Suprapubic skin (tissue), 4 donors: ENCODE data around the gene ANKRD11. TPM values are rescaled to one million over a fixed set of nuclear protein-coding genes. Genes with fewer than 3 reads are reported as not detected.

Experiments used
- DNase-seq, 2 donors: peaks; one replicate each; pipeline ENCODE4 v3.0.0-alpha.2; 2019; ENCODE audit warnings: low spot score in 2 of 2
- H3K27ac ChIP-seq: fragments of 200-600 bp; sonication (generic); one replicate; pipeline ENCODE4 v1.5.1; 2019
- H3K27me3 ChIP-seq: fragments of 200-600 bp; sonication (generic); one replicate; pipeline ENCODE4 v1.5.1; 2019
- H3K36me3 ChIP-seq: fragments of 200-600 bp; sonication (generic); one replicate; pipeline ENCODE4 v1.5.1; 2019
- H3K4me1 ChIP-seq: fragments of 200-600 bp; sonication (generic); one replicate; pipeline ENCODE4 v1.5.1; 2019
- H3K4me3 ChIP-seq: fragments of 200-600 bp; sonication (generic); one replicate; pipeline ENCODE4 v1.5.1; 2019; ENCODE audit warnings: mild to moderate bottlenecking
- H3K9me3 ChIP-seq: fragments of 200-600 bp; sonication (generic); one replicate; pipeline ENCODE4 v1.5.1; 2019
- CTCF ChIP-seq, 2 donors: fragments of 200-600 bp in 1 of 2; fragments of 450-650 bp in 1 of 2; sonication (generic) in 1 of 2; IDR thresholded peaks; one replicate each; pipeline ENCODE4 v1.5.1; 2016 to 2019; ENCODE audit warnings: antibody characterized with exemption in 2 of 2, mild to moderate bottlenecking in 1 of 2, moderate library complexity in 1 of 2
- EP300 ChIP-seq: sonication (generic); formaldehyde crosslinking; IDR thresholded peaks from one replicate; pipeline ENCODE4 v1.6.1; 2017; ENCODE audit warnings: antibody characterized with exemption
- POLR2A ChIP-seq, 2 donors: fragments of 450-650 bp; IDR thresholded peaks; one replicate each; pipeline ENCODE4 v1.6.1; 2017; ENCODE audit warnings: antibody characterized with exemption in 2 of 2, mild to moderate bottlenecking in 2 of 2, moderate library complexity in 2 of 2
- POLR2AphosphoS5 ChIP-seq, 3 donors: sonication (generic); formaldehyde crosslinking; IDR thresholded peaks; one replicate each; pipeline ENCODE4 v1.6.1; 2017; ENCODE audit warnings: antibody characterized with exemption in 3 of 3
- WGBS: methylation state at CpG from one replicate; pipeline ENCODE4 v1.1.5; 2018; 5-methylcytosine and 5-hydroxymethylcytosine counted together
- total RNA-seq, 4 donors: library from RNA; depleted of rRNA; stranded (reverse); fragments of >200 nt; gene quantifications; one replicate each; pipeline ENCODE4 v1.1.0, GENCODE V29; 2016

Gene ANKRD11
- total RNA-seq, 4 donors from 2014 or later: 85.4 to 212 (median 127) TPM

GRCh38 chr16:89478576-89479221 lies 11.7 kb downstream of the ANKRD11 start:
- Histone ChIP-seq H3K4me1 (peaks cover 87% of the 10 kb centered on the region), H3K4me3 (no peak overlapping the region), H3K9me3 (no peaks in the 10 kb centered on the region), H3K36me3 (no peaks in the 10 kb centered on the region), H3K27me3 (no peaks in the 10 kb centered on the region), H3K27ac (no peak overlapping the region)
- DNase-seq: no peak
- WGBS: 69% methylated on average over 14 of the region's 14 CpGs
- TF ChIP-seq POLR2AphosphoS5 (IDR thresholded peaks at IDR 0.05) (no peak), CTCF (IDR thresholded peaks at IDR 0.05) (no peak), POLR2A (IDR thresholded peaks at IDR 0.05) (no peak), EP300 (no peak)

GRCh38 chr16:89476811-89477261 lies 13.5 kb downstream of the ANKRD11 start:
- Histone ChIP-seq H3K4me1 (peaks cover 87% of the 10 kb centered on the region), H3K9me3 (no peaks in the 10 kb centered on the region), H3K27ac (peak overlapping the region; percentile 71), H3K27me3 (no peaks in the 10 kb centered on the region), H3K4me3 (no peak overlapping the region), H3K36me3 (no peaks in the 10 kb centered on the region)
- no peak for TF ChIP-seq CTCF (IDR thresholded peaks at IDR 0.05)
- no peak for TF ChIP-seq EP300
- no peak for TF ChIP-seq POLR2A (IDR thresholded peaks at IDR 0.05)
- WGBS: 35% methylated on average over 10 of the region's 10 CpGs
- no peak for DNase-seq

- DNase-seq: no peak
- Histone ChIP-seq H3K4me3 (no peak overlapping the region), H3K36me3 (no peaks in the 10 kb centered on the region), H3K27ac (peak overlapping the region; percentile 71), H3K27me3 (no peaks in the 10 kb centered on the region), H3K4me1 (peaks cover 84% of the 10 kb centered on the region), H3K9me3 (no peaks in the 10 kb centered on the region)
- TF ChIP-seq POLR2AphosphoS5 (IDR thresholded peaks at IDR 0.05) (peak in 2 of 3 donors; percentile 18 to 54), POLR2A (IDR thresholded peaks at IDR 0.05) (no peak)
- 52% methylated on average over 5 of the region's 5 CpGs for WGBS
Measured at GRCh38 chr16:89476379-89476778, 14.0 kb downstream of the ANKRD11 start.

- H3K4me1 ChIP-seq: peaks cover 91% of the 10 kb centered on the region
- no peaks in the 10 kb centered on the region for H3K27me3 ChIP-seq
- H3K9me3 ChIP-seq: no peaks in the 10 kb centered on the region
- TF ChIP-seq POLR2A (IDR thresholded peaks at IDR 0.05) (no peak), EP300 (no peak), CTCF (IDR thresholded peaks at IDR 0.05) (no peak), POLR2AphosphoS5 (IDR thresholded peaks at IDR 0.05) (no peak)
- WGBS: 73% methylated on average over 5 of the region's 5 CpGs
- no peak for DNase-seq
- H3K36me3 ChIP-seq: no peaks in the 10 kb centered on the region
- no peak overlapping the region for H3K27ac ChIP-seq
- H3K4me3 ChIP-seq: no peak overlapping the region
Measured at GRCh38 chr16:89475144-89475543, 15.2 kb downstream of the ANKRD11 start.

- Histone ChIP-seq H3K36me3 (no peaks in the 10 kb centered on the region), H3K27me3 (no peaks in the 10 kb centered on the region), H3K9me3 (no peaks in the 10 kb centered on the region), H3K4me1 (peaks cover 84% of the 10 kb centered on the region), H3K27ac (peak overlapping the region; percentile 11), H3K4me3 (no peak overlapping the region)
- DNase-seq: no peak
- WGBS: 79% methylated on average over 9 of the region's 9 CpGs
- no peak for TF ChIP-seq CTCF (IDR thresholded peaks at IDR 0.05)
- no peak for TF ChIP-seq EP300
- no peak for TF ChIP-seq POLR2AphosphoS5 (IDR thresholded peaks at IDR 0.05)
- TF ChIP-seq POLR2A (IDR thresholded peaks at IDR 0.05): no peak
Measured at GRCh38 chr16:89473791-89474414, 16.5 kb downstream of the ANKRD11 start.
